Non-pigmented ciliary epithelial cell (primary cell): Measurements from ENCODE around the gene EVA1A.

Experiments
- DNase-seq: peaks from one replicate; pipeline ENCODE4 v3.0.0-alpha.2; 2010; ENCODE audit warnings: low read depth

EVA1A gene

DNA sequence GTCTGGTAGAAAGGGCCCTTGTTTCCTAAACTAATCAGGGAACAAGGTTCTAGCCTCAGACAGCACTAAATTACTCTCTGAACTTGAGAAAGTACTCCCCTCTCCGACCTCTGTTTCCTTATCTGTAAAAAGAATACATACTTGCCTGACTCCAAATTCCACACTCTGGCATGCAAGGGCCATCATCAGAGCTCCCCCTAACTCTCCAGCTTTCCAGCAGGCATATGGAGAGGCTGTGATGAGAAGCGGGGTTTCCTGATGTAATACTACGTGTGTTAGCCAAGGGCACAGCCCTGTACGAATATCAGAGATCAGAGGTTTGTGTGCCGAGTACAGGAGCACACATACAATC lies 1.8 kb upstream of the EVA1A start:
- no peak for DNase-seq

DNA sequence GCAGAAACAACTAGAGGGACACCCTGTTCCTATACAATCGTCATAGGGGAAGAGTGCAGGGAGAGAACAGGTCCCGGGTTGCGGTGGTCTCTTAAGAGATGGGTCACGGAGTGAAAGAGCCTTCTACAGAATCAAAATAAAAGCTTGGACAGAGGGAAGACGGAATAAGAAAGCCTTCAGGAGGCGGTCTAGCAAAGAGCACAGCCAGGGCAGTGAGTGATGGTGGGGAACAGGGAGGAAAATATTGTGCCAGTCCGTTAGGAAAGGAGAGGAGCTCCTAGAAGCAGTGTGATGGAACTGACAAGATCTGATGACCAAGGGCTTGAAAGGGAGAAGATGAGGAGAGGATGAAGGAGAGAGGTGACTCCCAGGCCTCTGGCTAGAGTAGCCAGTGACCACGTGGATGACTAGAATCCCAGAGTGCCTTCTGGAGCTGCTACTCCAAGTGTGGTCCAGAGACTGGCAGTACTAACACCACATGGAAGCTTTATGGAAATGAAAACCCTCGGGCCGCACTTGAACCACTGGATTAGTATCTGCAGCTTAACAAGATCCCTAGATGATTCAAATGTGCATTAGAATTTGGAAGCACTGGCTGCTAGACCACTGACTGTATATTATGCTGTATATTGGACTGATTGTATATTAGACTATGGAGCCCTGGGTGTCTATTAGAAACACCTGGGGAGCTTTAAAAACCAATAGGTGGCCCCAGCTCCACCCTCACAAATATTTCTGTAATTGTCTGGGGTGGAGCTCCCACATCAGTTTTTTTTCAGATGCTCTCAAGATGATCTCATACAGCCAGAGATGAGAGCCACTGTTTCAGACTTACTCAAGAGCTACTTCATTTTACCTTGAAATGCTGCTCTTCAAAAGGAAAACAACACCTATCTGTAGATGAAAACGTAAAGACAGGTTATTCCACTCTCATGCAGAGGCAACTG lies 1.1 kb upstream of the EVA1A start:
- no peak for DNase-seq

DNA sequence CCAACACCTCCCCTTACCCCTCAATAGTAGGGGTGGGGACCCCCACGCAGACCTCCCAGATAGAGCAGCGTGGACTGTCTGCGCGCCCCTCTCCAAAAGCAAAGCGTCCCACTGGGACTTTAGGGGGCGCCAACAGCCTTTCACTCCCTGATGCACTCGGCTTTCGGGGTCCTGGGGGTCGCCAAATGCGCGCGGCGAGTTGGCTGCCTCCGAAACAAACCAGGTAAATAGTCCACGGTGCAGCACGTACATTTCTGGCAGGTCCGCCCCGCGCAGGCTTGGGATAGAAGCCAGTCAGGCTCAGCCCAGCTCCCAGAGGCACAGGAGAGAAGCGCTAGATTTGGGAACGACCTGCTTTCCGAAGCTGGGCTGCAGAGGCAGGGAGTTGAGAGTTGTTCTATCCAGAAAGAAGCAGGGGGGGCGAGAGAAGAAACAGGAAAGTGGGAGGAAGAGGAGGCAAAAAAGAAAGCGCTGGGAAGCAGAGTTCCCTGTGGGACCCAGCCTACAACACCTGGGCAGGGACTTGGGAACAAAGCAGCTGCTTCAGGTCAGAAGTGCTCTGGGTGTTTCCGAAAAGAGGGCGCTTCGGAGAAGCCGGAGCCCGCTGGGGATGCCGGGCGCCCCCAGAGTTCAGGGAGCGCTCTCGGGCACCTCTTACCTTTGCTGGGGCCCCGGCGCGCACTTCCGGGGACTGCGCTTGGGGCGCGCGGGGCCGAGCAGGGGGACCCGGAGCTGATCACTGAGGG lies 544 bp downstream of the EVA1A start:
- DNase-seq = no peak

DNA sequence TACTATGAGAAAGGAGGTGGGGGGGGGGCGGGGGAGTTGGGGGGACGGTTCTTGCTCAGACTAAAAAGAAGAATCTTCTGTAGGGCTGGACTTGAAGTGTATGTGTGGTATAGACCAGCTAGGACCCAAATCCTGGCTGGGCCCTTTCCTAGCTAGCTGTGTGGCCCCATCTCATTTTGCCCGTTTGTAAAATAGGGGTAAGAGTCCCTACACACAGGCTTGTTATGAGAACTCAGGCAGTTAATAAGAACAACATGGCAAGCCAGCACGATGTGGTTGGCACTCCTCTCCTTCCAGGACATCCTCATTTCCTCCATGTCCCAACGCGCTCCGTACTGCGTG lies 1.1 kb downstream of the EVA1A start:
- DNase-seq = no peak

DNA sequence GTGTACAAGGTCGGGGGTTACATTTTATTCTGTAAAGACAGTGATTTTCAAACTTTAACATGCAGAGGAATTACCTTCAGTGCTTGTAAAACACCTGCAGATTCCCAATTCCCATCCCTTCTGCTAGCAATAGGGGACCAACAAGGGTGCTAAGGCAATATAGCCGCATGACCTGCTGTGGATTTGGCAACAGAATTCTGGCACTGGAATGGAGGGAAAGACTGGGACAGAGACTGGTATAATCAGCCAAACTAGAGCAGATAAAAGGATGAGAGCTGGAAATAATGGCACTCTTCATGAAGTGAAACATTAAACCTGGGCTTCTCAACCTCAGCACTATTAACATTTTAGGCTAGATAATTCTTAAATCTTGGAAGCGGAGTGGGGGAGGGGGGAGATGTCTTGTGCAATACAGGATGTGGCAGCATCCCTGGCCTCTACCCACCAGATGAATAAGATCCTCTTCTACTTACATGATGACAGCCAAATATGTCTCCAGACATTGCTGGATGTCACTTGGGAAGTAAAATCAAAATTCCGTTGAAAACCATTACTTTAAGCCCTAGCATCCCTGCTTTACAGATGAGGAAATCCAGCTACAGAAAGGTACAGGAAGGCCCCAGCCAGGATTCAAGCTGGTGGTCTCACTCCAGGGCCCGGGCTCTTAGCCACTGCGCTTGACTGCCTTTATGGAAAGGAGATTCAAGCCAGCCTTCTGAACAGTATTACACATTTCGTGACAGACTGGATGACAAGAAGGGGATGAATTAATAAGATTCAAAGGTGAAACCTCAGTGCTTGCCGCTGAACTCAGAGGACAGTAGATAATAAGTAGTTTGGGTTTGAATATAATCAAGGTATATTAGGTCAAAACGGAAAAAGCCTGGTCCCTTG lies 1.7 kb downstream of the EVA1A start:
- DNase-seq = no peak

DNA sequence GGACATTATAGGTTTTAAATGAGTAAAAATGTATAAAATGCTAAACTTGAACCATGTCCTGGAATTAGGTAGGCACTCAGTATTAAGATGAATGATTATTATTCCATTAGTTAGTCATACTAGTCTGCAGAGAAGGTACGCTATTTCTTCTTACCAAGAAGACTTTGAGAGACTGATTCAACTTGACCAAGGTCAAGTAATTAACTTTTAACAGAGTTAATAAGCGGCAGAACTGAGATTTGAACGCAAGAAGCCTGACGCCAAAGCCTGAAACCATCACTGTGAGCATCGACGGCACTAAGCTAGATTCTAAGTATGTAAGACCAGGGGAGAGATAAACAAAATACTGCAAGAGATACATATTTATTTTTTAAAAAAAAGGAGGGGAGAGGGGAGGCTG lies 2.6 kb downstream of the EVA1A start:
- DNase-seq = no peak

DNA sequence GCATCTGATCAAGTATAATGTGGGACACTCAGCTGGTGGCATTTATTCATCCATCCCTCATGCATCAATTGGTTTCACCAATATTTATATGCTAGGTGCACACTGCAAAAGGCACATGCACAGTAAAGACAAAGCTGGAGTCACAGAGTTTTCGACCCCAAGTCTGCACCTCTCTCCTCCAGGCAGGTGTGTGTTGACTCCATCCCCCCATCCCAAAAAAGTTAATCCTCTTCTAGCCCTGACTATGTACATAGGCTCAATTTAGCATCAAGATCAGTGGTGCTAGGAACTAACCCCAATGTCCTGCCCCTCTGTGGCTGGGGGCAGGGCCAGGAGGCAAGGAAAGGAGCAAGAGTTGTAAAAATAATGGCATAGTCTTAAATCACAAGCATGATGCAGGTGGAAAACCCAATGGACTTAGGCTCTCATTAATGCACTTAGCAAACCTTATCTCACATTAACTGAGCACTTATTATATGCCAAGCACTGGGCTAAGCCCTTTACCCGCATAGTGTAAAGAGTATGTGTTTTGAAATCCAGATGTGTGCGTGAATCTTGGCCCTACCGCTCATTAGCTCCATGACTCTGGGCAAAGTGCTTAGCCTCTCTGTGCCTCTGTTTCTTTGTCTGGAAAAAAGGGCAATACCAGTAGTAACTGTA lies 3.1 kb downstream of the EVA1A start:
- no peak for DNase-seq

DNA sequence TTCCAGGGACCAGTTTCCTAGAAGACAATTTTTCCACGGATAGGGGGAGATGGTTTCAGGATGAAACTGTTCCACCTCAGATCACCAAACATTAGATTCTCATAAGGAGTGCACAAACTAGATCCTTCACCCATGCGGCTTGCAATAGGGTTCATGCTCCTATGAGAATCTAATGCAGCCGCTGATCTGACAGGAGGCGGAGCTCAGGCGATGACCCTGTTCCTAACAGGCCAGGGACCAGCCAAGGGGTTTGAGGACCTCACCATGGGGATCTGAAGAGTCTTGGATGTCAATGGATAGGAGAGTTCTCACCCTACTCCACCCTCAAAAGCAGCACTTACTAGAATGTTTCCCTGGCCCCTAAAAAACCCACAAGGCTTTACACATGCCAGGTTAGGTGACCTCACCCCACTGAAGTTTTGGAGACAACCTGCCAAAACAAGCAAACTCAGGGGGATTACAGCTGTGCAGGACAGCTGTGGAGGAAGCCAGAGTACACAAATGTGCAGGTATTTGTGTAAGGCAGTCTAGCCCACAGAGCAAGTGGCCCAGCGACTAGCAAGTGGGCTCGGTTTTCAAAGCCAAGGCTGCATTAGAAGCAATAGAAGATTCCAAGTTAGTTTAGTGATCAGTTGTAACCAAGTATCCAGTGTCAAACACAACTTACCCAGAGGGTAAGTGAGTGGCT lies 3.9 kb downstream of the EVA1A start:
- no peak for DNase-seq

DNA sequence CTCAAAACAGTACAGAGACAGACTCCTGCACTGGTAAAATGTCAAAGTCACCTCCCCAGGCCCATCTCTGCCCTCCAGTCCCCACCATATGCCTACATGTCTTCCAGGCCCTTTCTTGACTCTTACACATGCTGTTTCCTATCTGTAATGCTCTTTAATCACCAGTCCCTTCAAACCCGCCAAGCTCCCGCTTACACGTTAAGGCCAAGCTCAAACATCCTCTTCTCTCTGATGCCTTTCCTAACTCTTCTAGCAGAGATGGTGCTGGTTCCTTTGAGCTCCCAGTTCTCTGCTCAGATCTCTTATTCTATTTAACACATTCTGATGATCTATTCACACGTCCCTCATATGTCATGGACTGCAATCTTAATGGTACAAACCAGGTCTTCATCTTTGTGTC lies 5.0 kb downstream of the EVA1A start:
- no peak for DNase-seq

DNA sequence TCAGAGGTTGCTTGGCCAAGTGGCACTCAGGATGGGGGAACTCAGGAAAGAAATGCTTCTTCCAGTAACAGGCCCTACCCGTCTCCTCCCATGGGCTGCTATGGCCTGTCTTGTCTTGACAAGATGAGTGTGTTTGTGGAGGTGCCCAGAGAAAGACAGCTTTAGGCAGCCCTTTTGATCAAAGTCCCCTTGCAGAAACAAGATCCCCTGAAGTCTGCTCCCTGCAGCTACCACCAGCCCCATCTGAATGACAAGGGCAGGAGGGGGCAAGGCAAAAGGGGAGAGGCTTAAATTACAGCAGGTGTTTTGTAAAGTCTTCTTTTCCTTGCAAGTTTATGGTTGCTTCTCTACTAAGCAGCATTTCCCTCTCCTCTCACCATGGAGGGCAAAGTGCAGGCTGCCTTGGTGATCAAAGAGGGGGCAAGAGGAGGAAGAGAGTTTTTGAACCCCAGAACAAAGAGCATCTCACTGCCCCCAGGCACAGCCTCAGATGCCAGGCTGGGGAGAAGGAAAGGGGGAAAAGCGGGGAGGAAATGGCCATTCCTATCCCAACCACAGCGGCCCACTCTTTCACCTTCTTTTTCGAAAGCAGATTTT lies 6.7 kb downstream of the EVA1A start:
- no peak for DNase-seq

DNA sequence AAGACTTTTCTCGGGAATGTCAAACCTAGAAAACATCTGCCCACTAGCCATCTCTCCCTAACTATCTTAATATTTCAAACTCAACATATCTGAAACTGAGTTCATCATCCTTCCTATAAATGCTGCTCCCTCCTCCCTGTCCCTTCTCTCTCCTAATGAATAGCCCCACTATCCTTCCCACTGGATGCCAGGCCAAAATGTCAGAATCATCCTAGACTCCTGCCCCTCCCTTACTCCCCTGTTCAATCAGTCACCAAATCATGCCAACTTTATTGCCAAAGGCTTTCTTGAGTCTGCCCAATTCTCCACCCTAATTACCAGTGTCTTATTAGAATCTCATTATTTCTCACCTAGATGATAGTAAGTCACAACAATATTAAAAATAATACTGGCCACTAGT lies 8.5 kb downstream of the EVA1A start:
- no peak for DNase-seq

DNA sequence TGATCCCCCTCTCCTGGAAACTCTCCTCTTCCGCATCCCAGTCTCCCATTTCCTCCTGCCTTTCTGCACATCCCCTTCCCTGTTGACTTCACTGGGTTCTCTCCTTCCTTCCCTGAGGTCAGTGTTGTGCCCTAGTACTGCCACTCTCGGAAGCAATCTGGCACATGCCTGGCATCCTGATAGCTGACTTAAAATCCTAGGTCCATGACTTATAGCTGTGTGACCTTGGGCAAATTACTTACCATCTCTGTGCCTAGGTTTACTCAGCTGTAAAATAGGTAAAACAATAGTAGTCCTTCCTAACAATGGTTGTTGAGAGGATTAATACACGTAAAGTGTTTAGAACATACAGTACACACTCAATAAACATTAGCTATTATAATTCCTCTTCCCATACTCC lies 9.3 kb downstream of the EVA1A start:
- DNase-seq = no peak

DNA sequence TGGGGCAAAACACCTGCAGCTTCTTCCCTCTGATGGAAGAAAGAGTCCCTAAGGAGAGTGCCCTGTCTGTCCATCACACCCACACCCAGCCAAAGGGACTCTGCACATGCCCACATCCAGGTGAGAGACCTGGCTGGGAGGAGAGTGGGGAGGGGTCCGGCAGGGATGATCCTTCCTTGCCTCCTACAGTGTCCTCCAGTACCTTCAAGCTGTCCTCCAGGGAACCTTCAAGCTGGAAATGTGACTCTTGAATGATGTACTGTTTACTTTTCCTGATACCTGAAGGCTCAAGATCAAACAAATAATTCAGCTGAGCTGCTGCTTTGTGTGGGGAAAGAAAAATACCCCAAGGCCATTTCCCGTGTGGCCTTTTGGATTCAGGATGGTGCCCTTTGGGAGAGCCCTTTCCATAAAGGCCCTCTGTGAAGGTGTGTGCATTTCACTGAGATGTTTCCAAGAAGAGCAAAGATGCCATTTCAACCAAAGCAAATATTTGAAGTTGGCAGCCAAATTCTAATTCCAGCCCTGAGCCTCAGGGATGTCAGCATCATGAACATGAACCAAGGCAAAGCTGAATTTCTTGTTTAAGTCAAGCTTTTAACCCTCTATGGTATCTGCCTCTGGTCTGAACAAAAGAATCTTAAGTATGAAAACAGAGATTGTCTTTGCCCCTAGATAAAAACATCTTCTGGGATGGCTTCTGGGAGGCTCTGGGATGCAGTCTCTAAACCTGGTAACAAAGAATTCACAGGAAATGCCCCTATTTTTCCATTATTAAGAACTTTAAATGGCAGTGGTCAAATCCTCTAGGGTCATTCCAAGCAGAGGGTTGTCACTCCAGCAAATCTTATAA lies 11.1 kb downstream of the EVA1A start:
- DNase-seq = no peak

DNA sequence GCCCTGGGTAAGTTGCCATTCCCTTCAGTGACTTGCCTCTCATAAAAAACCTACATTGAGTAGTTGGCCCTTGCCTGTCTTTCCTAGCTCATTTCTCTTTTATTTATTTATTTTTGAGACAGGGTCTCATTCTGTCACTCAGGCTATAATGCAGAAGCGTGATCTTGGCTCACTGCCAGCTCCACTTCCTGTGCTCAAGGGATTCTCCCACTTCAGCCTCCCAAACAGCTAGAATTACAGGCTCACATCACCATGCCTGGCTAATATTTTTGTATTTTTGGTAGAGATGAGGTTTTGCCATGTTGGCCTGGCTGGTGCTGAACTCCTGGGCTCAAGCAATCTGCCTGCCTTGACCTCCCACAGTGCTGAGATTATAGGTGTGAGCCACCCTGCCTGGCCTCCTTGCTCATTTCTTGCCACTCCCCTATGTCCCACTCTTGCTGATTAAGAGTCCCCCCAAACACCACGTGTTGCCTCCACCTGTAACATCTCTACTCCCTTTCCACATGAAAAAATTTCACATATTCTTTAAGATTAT lies 12.6 kb downstream of the EVA1A start:
- DNase-seq = no peak

DNA sequence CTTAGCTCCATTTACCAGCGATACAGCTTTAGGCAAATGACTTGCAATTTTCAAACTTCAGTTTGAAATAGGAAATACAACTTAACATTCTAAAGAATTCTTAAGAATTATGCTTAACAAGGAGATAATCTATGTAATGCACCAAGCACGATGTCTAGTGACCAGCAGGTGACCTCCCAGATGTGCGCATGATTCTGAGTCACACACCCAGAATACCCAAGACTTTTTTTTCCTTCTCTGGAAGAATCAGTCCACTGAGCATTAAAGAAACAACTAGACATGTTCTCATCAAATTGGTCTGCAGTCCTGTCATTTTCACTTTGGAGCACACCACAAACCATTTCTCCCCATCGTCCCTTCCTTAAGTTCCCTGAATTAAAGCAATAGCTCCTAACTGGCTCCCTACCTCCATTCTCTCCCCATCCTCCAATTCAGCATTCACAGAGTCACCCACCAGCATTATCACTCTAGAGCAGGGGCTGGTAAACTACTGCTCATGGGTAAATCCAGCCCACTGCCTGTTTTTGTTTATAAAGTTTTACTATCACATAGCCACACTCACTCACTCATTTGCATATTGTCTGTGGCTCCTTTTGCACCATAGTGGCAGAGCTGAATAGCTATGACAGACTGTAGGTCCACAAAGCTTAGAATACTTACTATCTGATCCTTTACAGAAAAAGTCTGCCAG lies 13.2 kb downstream of the EVA1A start:
- peak; percentile 93 for DNase-seq

DNA sequence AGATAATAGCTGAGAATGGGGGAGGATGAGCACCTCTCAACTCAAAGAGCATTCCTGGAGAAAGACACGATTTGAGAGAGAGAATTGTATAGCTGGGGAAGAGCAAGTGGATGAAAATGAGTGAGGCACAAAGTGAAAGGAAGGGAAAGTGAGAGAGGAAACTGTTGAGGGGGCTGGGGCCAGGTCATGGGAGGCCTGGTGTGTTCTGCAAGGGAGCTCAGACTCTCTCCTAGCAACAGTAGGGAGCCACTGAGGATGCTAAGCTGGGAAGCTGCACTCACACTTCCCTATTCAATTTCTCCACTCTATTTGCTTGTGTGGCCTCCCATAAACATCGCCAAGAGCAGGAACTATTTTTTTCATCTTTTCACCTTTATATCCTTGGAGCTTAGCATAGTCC lies 14.8 kb downstream of the EVA1A start:
- no peak for DNase-seq

DNA sequence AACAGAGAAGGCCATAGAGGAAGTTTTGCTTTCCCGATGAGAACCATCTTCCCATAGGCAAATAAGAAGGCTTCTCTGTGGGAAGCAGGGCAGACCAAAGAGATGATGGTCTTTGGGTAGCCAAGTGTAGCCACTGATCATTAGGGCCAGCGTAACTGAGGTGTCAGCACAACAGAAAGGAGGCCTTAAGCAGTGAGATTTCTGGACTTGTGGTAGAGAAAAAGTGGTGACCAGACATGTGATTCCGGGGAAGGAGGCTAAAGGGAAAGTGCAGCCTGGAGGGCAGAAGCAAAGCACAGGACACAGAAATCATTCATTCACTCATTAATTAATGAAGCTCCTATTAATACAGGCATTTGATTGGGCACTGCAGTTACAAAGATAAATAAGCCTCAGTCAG lies 15.4 kb downstream of the EVA1A start:
- DNase-seq = no peak

DNA sequence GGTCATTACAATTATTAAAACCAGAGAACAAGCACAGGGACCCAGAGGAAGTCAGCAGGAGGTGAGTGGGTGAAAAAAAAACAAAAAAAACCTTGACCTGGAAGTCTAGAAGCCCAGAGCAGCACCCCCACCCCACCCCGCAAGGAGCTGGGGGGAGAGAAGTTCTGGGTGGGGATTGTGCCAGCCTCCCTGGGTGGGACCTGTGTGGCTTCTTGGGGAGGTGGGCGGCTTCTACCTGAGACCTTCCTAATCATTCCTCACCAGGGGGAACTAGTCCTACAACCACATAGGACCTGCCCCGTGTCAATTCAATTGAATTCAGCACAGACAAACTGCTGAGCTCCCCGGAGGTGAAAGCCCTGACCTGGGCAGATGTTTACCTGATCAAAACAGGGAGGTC lies 17.3 kb downstream of the EVA1A start:
- DNase-seq = no peak

DNA sequence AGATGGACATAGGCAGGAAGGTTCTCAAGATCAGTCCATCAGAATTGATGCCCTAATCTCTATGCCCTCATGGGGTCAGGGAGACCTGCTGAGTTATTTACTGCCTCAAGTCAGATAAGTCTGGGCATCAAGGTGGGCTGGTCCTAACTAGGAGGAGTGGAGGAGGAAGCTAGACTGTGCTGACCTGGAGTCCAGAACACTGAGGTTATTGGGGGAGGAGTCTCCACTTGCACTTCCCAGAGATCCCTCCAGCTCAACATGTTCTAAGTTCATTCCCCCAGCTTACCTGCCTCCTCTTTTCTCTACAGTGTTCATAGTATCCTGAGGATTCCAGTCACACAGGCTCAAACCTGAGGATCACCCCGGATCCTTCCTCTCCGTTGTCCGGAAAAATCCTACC lies 19.3 kb downstream of the EVA1A start:
- DNase-seq = no peak
